Astrocyte (in vitro differentiated cells and primary cell): ENCODE measurements around the gene HMCN1. TPM values are rescaled to one million over a fixed set of nuclear protein-coding genes. Genes with fewer than 3 reads are reported as not detected.

Source experiments
- DNase-seq: peaks from one replicate; pipeline ENCODE4 v3.0.0-alpha.2; 2010; ENCODE audit warnings: low read depth
- FAIRE-seq: peaks from 2 replicates; lab custom pipeline; 2011; peaks lifted over from hg19 to GRCh38; lab: Jason Lieb, UNC
- H2AFZ ChIP-seq: 2 replicates; pipeline ENCODE4 v1.6.0; 2012; ENCODE audit warnings: low read depth, low read length, inconsistent platforms
- H3K27ac ChIP-seq: 2 replicates; pipeline ENCODE4 v1.5.1; 2011; ENCODE audit warnings: low read depth, low read length, inconsistent platforms
- H3K27me3 ChIP-seq: 2 replicates; pipeline ENCODE4 v1.6.0; 2011; ENCODE audit warnings: low read length, inconsistent platforms; ENCODE audit not compliant: insufficient read depth
- H3K36me3 ChIP-seq: 2 replicates; pipeline ENCODE4 v1.5.1; 2011; ENCODE audit warnings: low read length, inconsistent platforms; ENCODE audit not compliant: insufficient read depth
- H3K4me1 ChIP-seq: 2 replicates; pipeline ENCODE4 v1.5.1; 2011; ENCODE audit warnings: low read length, inconsistent platforms; ENCODE audit not compliant: insufficient read depth
- H3K4me2 ChIP-seq: 2 replicates; pipeline ENCODE4 v1.6.0; 2012; ENCODE audit warnings: low read length, inconsistent platforms
- H3K4me3 ChIP-seq: 2 replicates; pipeline ENCODE4 v1.5.1; 2011; ENCODE audit warnings: low read depth, mild to moderate bottlenecking, low read length, inconsistent platforms; ENCODE audit not compliant: insufficient read depth
- H3K79me2 ChIP-seq: 2 replicates; pipeline ENCODE4 v1.6.0; 2012; ENCODE audit warnings: mild to moderate bottlenecking, low read length, inconsistent platforms; ENCODE audit not compliant: insufficient read depth
- H3K9ac ChIP-seq: 2 replicates; pipeline ENCODE4 v1.6.0; 2012; ENCODE audit warnings: mild to moderate bottlenecking, low read length, inconsistent platforms
- H3K9me3 ChIP-seq: 2 replicates; pipeline ENCODE4 v1.5.1; 2012; ENCODE audit warnings: low read depth, mild to moderate bottlenecking, low read length, inconsistent platforms; ENCODE audit not compliant: insufficient read depth
- H4K20me1 ChIP-seq: 2 replicates; pipeline ENCODE4 v1.6.0; 2012; ENCODE audit warnings: low read length, inconsistent platforms; ENCODE audit not compliant: insufficient read depth
- H3K27ac Mint-ChIP-seq: one replicate; pipeline ENCODE4 v1.8.0; 2021; ENCODE audit warnings: mild to moderate bottlenecking, mixed read lengths; ENCODE audit not compliant: unreplicated experiment
- H3K27me3 Mint-ChIP-seq: one replicate; pipeline ENCODE4 v1.8.0; 2021; ENCODE audit warnings: low read depth, mixed read lengths; ENCODE audit not compliant: unreplicated experiment
- H3K36me3 Mint-ChIP-seq: one replicate; pipeline ENCODE4 v1.8.0; 2021; ENCODE audit warnings: low read depth, mixed read lengths; ENCODE audit not compliant: unreplicated experiment
- H3K4me1 Mint-ChIP-seq: one replicate; pipeline ENCODE4 v1.8.0; 2021; ENCODE audit warnings: low read depth, mixed read lengths; ENCODE audit not compliant: unreplicated experiment
- H3K4me3 Mint-ChIP-seq: one replicate; pipeline ENCODE4 v1.8.0; 2021; ENCODE audit warnings: mild to moderate bottlenecking, moderate library complexity, mixed read lengths; ENCODE audit not compliant: unreplicated experiment
- H3K9me3 Mint-ChIP-seq: one replicate; pipeline ENCODE4 v1.8.0; 2021; ENCODE audit warnings: mild to moderate bottlenecking, mixed read lengths; ENCODE audit not compliant: unreplicated experiment
- EZH2 ChIP-seq: IDR thresholded peaks from 2 replicates; pipeline ENCODE4 v1.6.1; 2012; ENCODE audit warnings: mild to moderate bottlenecking, low read length, inconsistent platforms; ENCODE audit not compliant: insufficient read depth
- total RNA-seq: library from RNA; stranded (reverse); gene quantifications from 2 replicates; pipeline ENCODE4 v1.2.1, GENCODE V29; 2021
- TF ChIP-seq, protein P1 (sequence below): IDR thresholded peaks from 2 replicates; pipeline ENCODE4 v1.5.1; 2011; ENCODE audit warnings: low read depth, mild to moderate bottlenecking, inconsistent platforms, low read length, moderate library complexity; ENCODE audit not compliant: insufficient read depth

HMCN1 gene
- total RNA-seq, 1 donor from 2014 or later = 19.7 TPM

DNA sequence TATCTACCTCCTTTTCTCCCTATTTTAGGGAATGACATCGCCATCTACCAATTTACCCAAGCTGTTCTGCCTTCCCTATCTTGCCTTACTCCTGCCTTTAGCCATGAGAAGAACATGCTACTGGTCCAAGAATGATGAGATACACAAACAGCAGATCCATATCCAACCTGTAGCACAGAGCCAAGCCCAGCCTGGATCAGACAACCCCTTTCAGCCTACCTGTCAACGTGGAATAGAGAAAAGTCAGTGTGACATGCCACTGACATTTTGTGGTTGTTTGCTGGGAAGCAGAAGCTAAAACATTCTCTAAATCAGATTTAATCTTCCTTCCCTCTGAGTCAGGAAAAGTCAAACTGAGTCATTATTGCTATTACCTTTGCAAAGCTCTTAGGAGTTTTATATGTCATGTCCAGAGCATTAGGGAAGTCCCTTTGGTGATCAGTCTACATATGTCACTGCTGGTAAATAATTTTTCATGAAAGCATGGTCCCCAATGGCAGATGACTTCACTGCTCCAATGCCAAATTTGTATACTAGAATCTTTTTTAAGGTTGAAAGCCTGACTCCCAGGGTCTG lies 497.8 kb downstream of the HMCN1 start:
- Histone ChIP-seq H3K9me3 (no peaks in the 10 kb centered on the region), H2AFZ (no peak overlapping the region), H3K4me1 (peaks cover 7% of the 10 kb centered on the region), H3K79me2 (no peaks in the 10 kb centered on the region), H3K36me3 (no peaks in the 10 kb centered on the region), H3K4me3 (no peak overlapping the region), H3K4me2 (no peak overlapping the region), H3K27ac (no peak overlapping the region), H3K27me3 (no peaks in the 10 kb centered on the region), H3K9ac (no peak overlapping the region), H4K20me1 (no peaks in the 10 kb centered on the region)
- Mint-ChIP-seq H3K27ac (no peak overlapping the region), H3K36me3 (no peaks in the 10 kb centered on the region), H3K4me3 (no peak overlapping the region), H3K9me3 (peaks cover 2% of the 10 kb centered on the region), H3K27me3 (peaks cover 2% of the 10 kb centered on the region), H3K4me1 (peaks cover 14% of the 10 kb centered on the region)
- DNase-seq (no peak), FAIRE-seq (no peak)
- no peak for TF ChIP-seq EZH2
- TF ChIP-seq, protein P1, sequence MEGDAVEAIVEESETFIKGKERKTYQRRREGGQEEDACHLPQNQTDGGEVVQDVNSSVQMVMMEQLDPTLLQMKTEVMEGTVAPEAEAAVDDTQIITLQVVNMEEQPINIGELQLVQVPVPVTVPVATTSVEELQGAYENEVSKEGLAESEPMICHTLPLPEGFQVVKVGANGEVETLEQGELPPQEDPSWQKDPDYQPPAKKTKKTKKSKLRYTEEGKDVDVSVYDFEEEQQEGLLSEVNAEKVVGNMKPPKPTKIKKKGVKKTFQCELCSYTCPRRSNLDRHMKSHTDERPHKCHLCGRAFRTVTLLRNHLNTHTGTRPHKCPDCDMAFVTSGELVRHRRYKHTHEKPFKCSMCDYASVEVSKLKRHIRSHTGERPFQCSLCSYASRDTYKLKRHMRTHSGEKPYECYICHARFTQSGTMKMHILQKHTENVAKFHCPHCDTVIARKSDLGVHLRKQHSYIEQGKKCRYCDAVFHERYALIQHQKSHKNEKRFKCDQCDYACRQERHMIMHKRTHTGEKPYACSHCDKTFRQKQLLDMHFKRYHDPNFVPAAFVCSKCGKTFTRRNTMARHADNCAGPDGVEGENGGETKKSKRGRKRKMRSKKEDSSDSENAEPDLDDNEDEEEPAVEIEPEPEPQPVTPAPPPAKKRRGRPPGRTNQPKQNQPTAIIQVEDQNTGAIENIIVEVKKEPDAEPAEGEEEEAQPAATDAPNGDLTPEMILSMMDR = no peak

DNA sequence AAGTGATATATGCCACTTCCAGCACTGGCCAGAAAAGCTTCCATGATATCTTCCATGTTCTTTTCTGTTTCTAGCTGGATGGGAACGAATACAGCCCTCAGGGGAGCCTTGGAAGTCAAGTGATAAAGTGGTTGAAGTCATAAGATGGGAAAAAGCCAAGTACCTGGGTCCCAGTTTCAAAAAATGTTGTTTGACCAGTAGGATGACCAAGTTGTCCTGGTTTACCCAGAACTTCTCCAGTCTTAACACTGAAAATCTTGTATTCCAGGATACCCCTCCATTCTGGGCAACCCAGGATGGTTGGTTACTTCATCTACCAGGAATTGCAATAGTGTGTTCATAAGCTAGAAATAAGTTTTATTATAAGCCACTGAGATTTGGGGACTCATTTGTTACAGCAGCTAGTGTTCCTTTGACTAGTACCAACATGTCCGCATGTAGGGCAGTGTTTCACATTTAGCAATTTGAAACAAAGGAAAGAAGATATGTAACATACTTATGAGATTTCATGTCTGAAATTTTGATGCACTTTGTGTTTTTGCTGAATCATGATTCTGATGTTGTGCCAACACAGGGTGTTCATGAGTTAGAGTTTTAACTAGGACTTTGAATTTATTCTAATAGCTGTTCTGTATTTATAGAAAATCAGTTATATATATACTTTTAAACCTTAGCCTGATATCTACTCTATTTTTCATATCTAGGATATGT lies 500.9 kb downstream of the HMCN1 start:
- Histone ChIP-seq H3K4me1 (peaks cover 12% of the 10 kb centered on the region), H2AFZ (no peak overlapping the region), H4K20me1 (no peaks in the 10 kb centered on the region), H3K9me3 (no peaks in the 10 kb centered on the region), H3K79me2 (no peaks in the 10 kb centered on the region), H3K4me3 (no peak overlapping the region), H3K36me3 (no peaks in the 10 kb centered on the region), H3K27ac (no peak overlapping the region), H3K27me3 (no peaks in the 10 kb centered on the region), H3K9ac (no peak overlapping the region), H3K4me2 (no peak overlapping the region)
- Mint-ChIP-seq H3K9me3 (peaks cover 2% of the 10 kb centered on the region), H3K27me3 (peaks cover 2% of the 10 kb centered on the region), H3K36me3 (no peaks in the 10 kb centered on the region), H3K4me3 (no peak overlapping the region), H3K27ac (no peak overlapping the region), H3K4me1 (peaks cover 16% of the 10 kb centered on the region)
- no peak for TF ChIP-seq EZH2
- TF ChIP-seq, protein P1 = no peak
- no peak for FAIRE-seq
- DNase-seq = no peak

DNA sequence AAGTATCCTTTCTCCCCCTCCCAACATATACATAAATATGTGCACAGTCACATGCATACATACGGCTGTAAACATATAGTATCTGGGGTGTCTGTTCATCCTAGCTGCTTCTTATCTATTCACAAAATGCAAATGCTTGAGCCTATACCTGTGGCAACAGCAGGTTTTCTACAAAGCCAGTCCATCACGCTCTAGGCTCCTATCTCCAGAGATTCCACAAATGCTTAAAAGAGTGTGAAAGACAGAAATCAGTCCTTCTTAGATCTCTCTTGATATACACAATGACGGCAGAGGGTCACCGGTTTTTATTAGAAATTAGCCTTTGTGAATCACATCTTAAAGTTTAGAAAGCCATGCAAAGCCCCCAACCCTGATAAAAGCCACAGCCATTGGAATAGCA lies 501.5 kb downstream of the HMCN1 start:
- H3K9me3 Mint-ChIP-seq = no peaks in the 10 kb centered on the region

More for the DNA sequence above, 501.5 kb downstream of the HMCN1 start:
- peaks cover 16% of the 10 kb centered on the region for H3K4me1 Mint-ChIP-seq
- H3K27me3 Mint-ChIP-seq = no peaks in the 10 kb centered on the region
- no peak overlapping the region for H3K4me2 ChIP-seq
- H3K4me3 ChIP-seq = no peak overlapping the region
- no peak overlapping the region for H3K4me3 Mint-ChIP-seq
- H3K27ac Mint-ChIP-seq = no peak overlapping the region
- no peaks in the 10 kb centered on the region for H3K9me3 ChIP-seq
- H2AFZ ChIP-seq = no peak overlapping the region
- no peaks in the 10 kb centered on the region for H3K36me3 Mint-ChIP-seq
- H3K27me3 ChIP-seq = no peaks in the 10 kb centered on the region
- no peaks in the 10 kb centered on the region for H3K36me3 ChIP-seq
- DNase-seq (no peak), FAIRE-seq (no peak)
- no peak overlapping the region for H3K27ac ChIP-seq
- H3K9ac ChIP-seq = no peak overlapping the region
- no peaks in the 10 kb centered on the region for H3K79me2 ChIP-seq
- no peaks in the 10 kb centered on the region for H4K20me1 ChIP-seq
- TF ChIP-seq, protein P1 = no peak
- no peak for TF ChIP-seq EZH2
- peaks cover 12% of the 10 kb centered on the region for H3K4me1 ChIP-seq
